Vagina (tissue), 2 donors: ENCODE measurements around the gene MEP1A. TPM values are rescaled to one million over a fixed set of nuclear protein-coding genes. Genes with fewer than 3 reads are reported as not detected.

ENCODE experiments used
- DNase-seq, 2 donors: peaks; one replicate each; pipeline ENCODE4 v3.0.0-alpha.2; 2017; ENCODE audit errors: extremely low spot score in 2 of 2
- H3K27ac ChIP-seq: fragments of 200-600 bp; sonication (generic); one replicate; pipeline ENCODE4 v1.5.1; 2019
- H3K27me3 ChIP-seq: fragments of 200-600 bp; sonication (generic); one replicate; pipeline ENCODE4 v1.5.1; 2019
- H3K36me3 ChIP-seq, 2 donors: fragments of 200-600 bp; sonication (generic); one replicate each; pipeline ENCODE4 v1.5.1; 2017 to 2019
- H3K4me1 ChIP-seq: fragments of 200-600 bp; sonication (generic); one replicate; pipeline ENCODE4 v1.5.1; 2019
- H3K4me3 ChIP-seq, 2 donors: fragments of 200-600 bp; sonication (generic); 1 replicate in 1 of 2; 2 replicates in 1 of 2; pipeline ENCODE4 v1.5.1; 2016 to 2019
- H3K9me3 ChIP-seq: fragments of 200-600 bp; sonication (generic); one replicate; pipeline ENCODE4 v1.5.1; 2019
- CTCF ChIP-seq, 3 experiments: fragments of 450-650 bp in 2 of 3; fragments of 200-600 bp in 1 of 3; sonication (generic) in 1 of 3; IDR thresholded peaks; one replicate each; pipeline ENCODE4 v1.5.1; 2017 to 2019; ENCODE audit warnings: antibody characterized with exemption in 3 of 3, mild to moderate bottlenecking in 2 of 3, moderate library complexity in 2 of 3
- POLR2A ChIP-seq, 2 donors: fragments of 450-650 bp; IDR thresholded peaks; one replicate each; pipeline ENCODE4 v1.6.1; 2017; ENCODE audit warnings: antibody characterized with exemption in 2 of 2, mild to moderate bottlenecking in 2 of 2, moderate library complexity in 2 of 2
- POLR2AphosphoS5 ChIP-seq, 2 donors: sonication (generic); formaldehyde crosslinking; IDR thresholded peaks; one replicate each; pipeline ENCODE4 v1.9.0; 2017; ENCODE audit warnings: antibody characterized with exemption in 2 of 2, mild to moderate bottlenecking in 2 of 2, low read depth in 1 of 2; ENCODE audit not compliant: insufficient read depth in 1 of 2
- intact Hi-C: fragments of 100-400 bp; cut with DNase I; formaldehyde crosslinking; loops from one replicate; pipeline ENCODE4 v1.15.1; 2023
- total RNA-seq: library from RNA; depleted of rRNA; stranded (reverse); fragments of >200 nt; gene quantifications from one replicate; pipeline ENCODE4 v1.2.3, GENCODE V29; 2016

MEP1A gene
- total RNA-seq, 1 donor from 2014 or later: not detected

GRCh38 chr6:46792635-46793034 lies 554 bp upstream of the MEP1A start:
- no peak for DNase-seq
- TF ChIP-seq CTCF (IDR thresholded peaks at IDR 0.05) (no peak), POLR2AphosphoS5 (IDR thresholded peaks at IDR 0.05; ENCODE audit: insufficient read depth in 1 of 2, low read depth in 1 of 2) (no peak), POLR2A (IDR thresholded peaks at IDR 0.05) (no peak)
- Histone ChIP-seq H3K9me3 (no peaks in the 10 kb centered on the region), H3K36me3 (no peaks in the 10 kb centered on the region), H3K4me1 (no peaks in the 10 kb centered on the region), H3K27ac (no peak overlapping the region), H3K27me3 (no peaks in the 10 kb centered on the region), H3K4me3 (no peak overlapping the region)
- intact Hi-C loops: no loop called here

GRCh38 chr6:46794068-46794467 lies 879 bp downstream of the MEP1A start:
- no peak for DNase-seq
- Histone ChIP-seq H3K27ac (no peak overlapping the region), H3K4me3 (no peak overlapping the region), H3K36me3 (no peaks in the 10 kb centered on the region), H3K4me1 (no peaks in the 10 kb centered on the region), H3K27me3 (no peaks in the 10 kb centered on the region), H3K9me3 (no peaks in the 10 kb centered on the region)
- intact Hi-C loops: no loop called here
- TF ChIP-seq CTCF (IDR thresholded peaks at IDR 0.05) (no peak), POLR2A (IDR thresholded peaks at IDR 0.05) (no peak), POLR2AphosphoS5 (IDR thresholded peaks at IDR 0.05; ENCODE audit: insufficient read depth in 1 of 2, low read depth in 1 of 2) (no peak)

- Histone ChIP-seq H3K27ac (no peak overlapping the region), H3K9me3 (no peaks in the 10 kb centered on the region), H3K36me3 (no peaks in the 10 kb centered on the region), H3K4me1 (no peaks in the 10 kb centered on the region), H3K27me3 (no peaks in the 10 kb centered on the region), H3K4me3 (no peak overlapping the region)
- TF ChIP-seq POLR2AphosphoS5 (IDR thresholded peaks at IDR 0.05; ENCODE audit: insufficient read depth in 1 of 2, low read depth in 1 of 2) (no peak), CTCF (IDR thresholded peaks at IDR 0.05) (no peak), POLR2A (IDR thresholded peaks at IDR 0.05) (no peak)
- intact Hi-C loops: no loop called here
- DNase-seq: no peak
Observed at GRCh38 chr6:46795816-46796215, 2.6 kb downstream of the MEP1A start.

GRCh38 chr6:46796848-46797580 lies 3.8 kb downstream of the MEP1A start:
- H3K9me3 ChIP-seq: no peaks in the 10 kb centered on the region
- no peak overlapping the region for H3K4me3 ChIP-seq
- intact Hi-C loops: no loop called here
- H3K4me1 ChIP-seq: no peaks in the 10 kb centered on the region
- H3K27ac ChIP-seq: no peak overlapping the region
- no peak for DNase-seq
- H3K27me3 ChIP-seq: no peaks in the 10 kb centered on the region
- no peak for TF ChIP-seq POLR2AphosphoS5 (IDR thresholded peaks at IDR 0.05; ENCODE audit: insufficient read depth in 1 of 2, low read depth in 1 of 2)
- no peak for TF ChIP-seq POLR2A (IDR thresholded peaks at IDR 0.05)
- TF ChIP-seq CTCF (IDR thresholded peaks at IDR 0.05): no peak
- H3K36me3 ChIP-seq: no peaks in the 10 kb centered on the region

- no peaks in the 10 kb centered on the region for H3K9me3 ChIP-seq
- no peak overlapping the region for H3K27ac ChIP-seq
- intact Hi-C loops: no loop called here
- TF ChIP-seq POLR2AphosphoS5 (IDR thresholded peaks at IDR 0.05; ENCODE audit: insufficient read depth in 1 of 2, low read depth in 1 of 2): no peak
- no peak for TF ChIP-seq POLR2A (IDR thresholded peaks at IDR 0.05)
- no peak for TF ChIP-seq CTCF (IDR thresholded peaks at IDR 0.05)
- DNase-seq: no peak
- H3K4me1 ChIP-seq: no peaks in the 10 kb centered on the region
- no peaks in the 10 kb centered on the region for H3K36me3 ChIP-seq
- H3K27me3 ChIP-seq: no peaks in the 10 kb centered on the region
- no peak overlapping the region for H3K4me3 ChIP-seq
Observed at GRCh38 chr6:46799657-46800056, 6.5 kb downstream of the MEP1A start.
